NT2/D1 (cell line): Measurements from ENCODE around the gene AGT.

Experiments used
- SUZ12 ChIP-seq: IDR thresholded peaks from 2 replicates; pipeline ENCODE4 v1.6.1; 2011; ENCODE audit not compliant: insufficient read length, insufficient read depth; ENCODE audit errors: extremely low read depth
- YY1 ChIP-seq: IDR thresholded peaks from 2 replicates; pipeline ENCODE4 v1.6.1; 2011; ENCODE audit not compliant: insufficient read length, insufficient read depth
- ZNF274 ChIP-seq: IDR thresholded peaks from 2 replicates; pipeline ENCODE4 v1.6.1; 2011; ENCODE audit warnings: mild to moderate bottlenecking, low read depth, low read length

- TF ChIP-seq YY1 (no peak), SUZ12 (no peak), ZNF274 (no peak)
Observed at GRCh38 chr1:230686747-230687146, 27.2 kb downstream of the AGT start.
